22Rv1 (cell line): Measurements from ENCODE around the gene SCN8A.

Source experiments
- H3K27ac ChIP-seq: fragments of 450-650 bp; 2 replicates; pipeline ENCODE4 v1.5.1; 2017
- CTCF ChIP-seq: fragments of 450-650 bp; IDR thresholded peaks from 2 replicates; pipeline ENCODE4 v1.5.1; 2017; ENCODE audit warnings: mild to moderate bottlenecking
- ZFX ChIP-seq: fragments of 450-650 bp; IDR thresholded peaks from 2 replicates; pipeline ENCODE4 v1.6.1; 2017; ENCODE audit warnings: antibody characterized with exemption, borderline replicate concordance

The SCN8A gene

GRCh38 chr12:51683763-51684357, 92.8 kb downstream of the SCN8A start:
- TF ChIP-seq ZFX (no peak), CTCF (no peak)
- H3K27ac ChIP-seq, result peak overlapping the region; percentile 59

- no peak overlapping the region for H3K27ac ChIP-seq
- no peak for TF ChIP-seq ZFX
- TF ChIP-seq CTCF, result no peak
Observed at GRCh38 chr12:51686727-51687126, 95.7 kb downstream of the SCN8A start.

GRCh38 chr12:51687177-51687576, 96.1 kb downstream of the SCN8A start:
- TF ChIP-seq ZFX (no peak), CTCF (no peak)
- no peak overlapping the region for H3K27ac ChIP-seq

- TF ChIP-seq CTCF, result no peak
- TF ChIP-seq ZFX, result no peak
- H3K27ac ChIP-seq, result no peak overlapping the region
Observed at GRCh38 chr12:51687614-51688013, 96.6 kb downstream of the SCN8A start.

GRCh38 chr12:51689983-51690382, 99.0 kb downstream of the SCN8A start:
- TF ChIP-seq CTCF, result no peak
- TF ChIP-seq ZFX, result no peak
- no peak overlapping the region for H3K27ac ChIP-seq

- no peak for TF ChIP-seq CTCF
- no peak for TF ChIP-seq ZFX
- H3K27ac ChIP-seq, result no peak overlapping the region
Observed at GRCh38 chr12:51692016-51692415, 101.0 kb downstream of the SCN8A start.

- H3K27ac ChIP-seq, result no peak overlapping the region
- TF ChIP-seq ZFX, result no peak
- TF ChIP-seq CTCF, result no peak
Observed at GRCh38 chr12:51693569-51693968, 102.5 kb downstream of the SCN8A start.
